Activated T-helper 9 cell treated with anti-CD3 and anti-CD28 coated beads, Interleukin-2, amount 50 U/mL, for 16 hours (primary cell): ENCODE results near the gene PRR3.

Experiments used
- DNase-seq: peaks from one replicate; pipeline ENCODE4 v3.0.0-alpha.2; 2020; ENCODE audit warnings: low read depth

Gene PRR3

DNA sequence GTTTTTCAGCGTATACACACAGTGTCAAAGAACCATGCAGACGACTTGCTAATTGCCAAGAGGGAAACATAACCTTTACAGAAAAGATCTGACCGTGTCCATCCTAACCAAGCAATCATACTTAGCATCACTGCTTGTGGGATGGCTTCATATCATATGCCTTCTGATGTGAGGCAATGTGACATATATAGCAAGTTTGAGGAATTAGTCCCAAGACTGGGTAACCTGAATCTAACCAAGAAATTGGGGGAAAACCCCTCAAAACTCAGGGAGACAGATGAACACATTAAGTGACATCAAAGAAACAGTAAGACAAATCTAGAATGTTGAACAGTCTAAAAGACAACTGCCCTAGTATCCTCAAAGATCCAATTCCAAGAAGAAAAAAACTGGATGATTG, 19.2 kb upstream of the PRR3 start:
- DNase-seq: no peak

DNA sequence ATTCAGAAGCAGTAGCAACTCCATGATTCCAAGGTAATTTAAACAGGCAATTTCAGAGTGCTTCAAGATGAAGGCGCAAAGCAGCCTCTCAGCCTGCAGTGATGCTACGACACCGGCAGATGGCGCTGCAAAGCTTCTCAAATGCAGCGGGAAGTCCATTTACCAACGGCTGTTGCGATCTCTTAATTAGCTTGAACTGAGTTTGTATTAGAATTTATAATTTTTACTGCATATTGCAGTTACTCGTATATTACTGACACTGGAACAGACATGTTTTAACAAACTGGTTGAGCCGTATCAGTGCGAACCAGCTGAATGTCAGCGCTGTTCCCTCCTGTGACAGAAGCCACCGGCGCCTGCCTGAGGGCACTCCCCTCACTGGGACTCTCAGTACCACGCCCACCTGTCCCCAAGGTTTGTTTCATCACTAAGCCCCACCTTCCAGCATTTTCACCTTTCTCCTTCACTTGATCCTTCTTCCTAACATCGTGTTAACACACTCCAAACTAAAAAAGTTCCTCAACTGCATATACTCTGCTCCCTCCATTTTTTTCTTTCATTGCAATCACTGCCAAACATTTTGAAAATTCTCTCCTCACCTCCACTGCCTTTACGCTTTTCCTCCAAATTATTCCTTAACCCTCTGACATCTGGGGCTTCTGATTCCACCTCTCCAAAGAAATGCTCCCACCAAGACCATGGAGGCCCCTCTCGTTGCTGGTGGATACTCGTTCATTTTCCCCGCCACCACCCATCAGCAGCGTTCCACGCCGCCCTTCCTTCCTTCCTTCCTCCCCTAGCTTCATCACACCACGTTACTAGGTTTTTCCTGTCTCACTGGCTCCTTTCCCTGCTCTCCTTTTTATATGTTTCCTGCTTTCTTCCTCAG, 15.3 kb upstream of the PRR3 start:
- DNase-seq: peak; percentile 67

DNA sequence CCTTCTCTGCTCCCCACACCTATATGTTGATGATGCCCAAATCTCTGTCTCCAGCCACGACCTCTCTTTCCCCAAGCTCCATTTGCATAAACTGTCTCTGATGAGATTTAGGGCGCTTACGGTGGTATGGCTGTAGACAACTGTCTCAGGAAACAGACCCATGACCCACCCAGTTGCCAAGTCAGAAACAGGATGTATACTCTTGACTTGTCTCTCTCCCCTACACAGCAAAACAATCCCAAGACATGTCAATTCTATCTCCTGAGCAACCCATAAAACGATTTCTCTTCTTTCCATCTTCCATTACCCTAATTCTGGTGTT, 14.7 kb upstream of the PRR3 start:
- DNase-seq: no peak

DNA sequence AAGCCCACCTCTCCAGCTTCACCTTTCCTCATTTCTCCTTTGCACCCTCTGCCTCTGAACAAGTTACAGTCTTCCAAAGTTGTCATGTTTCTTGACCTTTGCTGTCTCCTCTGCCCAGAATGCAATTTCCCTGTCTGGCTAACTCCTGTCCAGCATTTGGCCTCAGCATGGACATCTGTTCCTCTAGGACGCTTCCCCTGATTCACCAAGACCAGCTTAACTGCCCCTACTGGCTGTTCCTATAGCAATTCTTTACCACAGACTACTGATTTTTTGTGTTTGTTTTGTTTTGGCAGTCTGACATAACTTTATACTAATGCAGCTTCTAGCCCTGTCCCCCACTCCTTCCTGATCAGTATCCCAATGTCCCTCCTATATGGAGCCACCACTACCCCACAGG, 14.2 kb upstream of the PRR3 start:
- DNase-seq: no peak

DNA sequence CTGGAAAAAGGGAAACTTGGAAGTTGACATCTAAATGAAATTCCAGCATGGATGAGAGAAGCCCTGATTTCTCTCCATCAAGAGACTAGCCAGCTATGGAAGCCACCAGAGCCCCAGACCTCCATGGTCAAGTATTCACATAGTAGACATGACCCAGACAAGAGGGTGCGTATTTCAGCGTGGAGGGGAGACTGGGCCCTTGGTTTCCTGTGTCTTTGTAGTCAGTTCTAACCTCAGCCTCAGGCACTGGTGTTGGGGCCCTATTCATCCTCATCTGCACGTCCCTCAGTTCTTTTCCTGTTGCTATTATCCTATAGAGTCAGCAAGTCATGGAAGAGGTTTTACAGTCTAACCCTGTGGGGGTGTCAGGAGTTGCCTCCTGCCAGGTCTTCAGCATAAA, 13.3 kb upstream of the PRR3 start:
- no peak for DNase-seq

DNA sequence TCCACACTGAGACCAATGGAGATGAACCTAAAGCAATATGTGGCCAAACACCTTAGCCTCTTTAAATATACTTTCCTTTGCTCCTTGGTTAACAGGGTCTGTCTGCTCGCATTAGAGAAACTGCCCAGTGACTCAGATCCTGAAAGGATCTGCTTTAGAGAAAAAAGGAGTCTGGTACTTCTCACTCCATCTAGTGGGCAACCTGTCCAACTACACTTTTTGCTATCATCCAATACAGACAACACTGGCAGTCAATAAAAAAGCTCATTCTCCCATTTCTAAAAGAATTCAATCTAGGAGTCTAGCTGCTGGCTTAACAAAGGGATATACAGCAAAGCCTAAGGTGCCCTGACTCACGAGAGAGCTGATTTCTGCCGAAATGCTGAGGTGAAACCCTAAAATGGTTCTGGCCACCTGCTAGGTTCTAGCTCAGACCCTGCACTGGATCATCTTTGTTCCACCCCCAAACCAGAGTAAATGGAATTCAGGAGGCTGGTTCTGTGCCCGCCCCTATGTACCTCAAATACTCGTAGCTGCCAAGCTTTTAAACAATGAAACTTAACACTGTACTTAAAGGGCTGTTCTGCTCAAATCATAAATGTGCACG, 12.3 kb upstream of the PRR3 start:
- no peak for DNase-seq

DNA sequence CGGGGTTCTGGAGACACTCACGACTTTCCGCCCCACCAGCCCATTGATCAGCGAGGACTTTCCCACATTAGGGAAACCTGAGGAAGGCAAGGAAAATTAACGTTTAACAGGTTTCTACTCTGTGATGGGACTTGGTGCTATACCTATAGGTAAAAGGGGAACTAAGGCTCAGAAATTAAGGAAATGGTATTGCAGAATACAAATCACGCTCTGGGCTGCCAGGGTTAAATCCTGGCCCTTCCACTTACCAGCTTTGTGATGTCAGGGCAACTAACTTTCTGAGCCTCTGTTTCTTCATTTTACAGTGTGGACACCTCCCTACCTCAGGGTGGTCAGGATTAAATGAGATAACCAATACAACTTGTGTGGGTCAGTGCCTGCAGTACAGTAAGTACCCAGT, 9.6 kb upstream of the PRR3 start:
- no peak for DNase-seq

DNA sequence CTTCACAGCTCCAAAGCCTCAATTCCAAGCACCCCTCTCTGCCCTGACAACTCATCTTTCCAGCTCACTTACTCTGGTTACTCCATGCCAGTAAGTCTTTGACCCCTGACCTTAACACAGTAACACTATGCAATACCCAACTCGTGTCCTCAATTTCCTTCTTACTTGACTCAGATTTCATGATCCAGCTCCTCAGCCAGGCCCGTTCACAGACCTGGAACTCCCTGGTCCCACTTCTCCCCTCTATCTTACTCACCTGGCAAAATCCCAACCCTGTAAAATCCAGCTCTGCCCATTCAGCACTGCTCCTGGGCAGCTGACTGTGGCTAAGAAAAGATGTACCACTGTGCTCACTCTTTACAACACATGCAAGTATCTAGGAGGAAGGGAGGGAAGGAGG, 8.7 kb upstream of the PRR3 start:
- no peak for DNase-seq

DNA sequence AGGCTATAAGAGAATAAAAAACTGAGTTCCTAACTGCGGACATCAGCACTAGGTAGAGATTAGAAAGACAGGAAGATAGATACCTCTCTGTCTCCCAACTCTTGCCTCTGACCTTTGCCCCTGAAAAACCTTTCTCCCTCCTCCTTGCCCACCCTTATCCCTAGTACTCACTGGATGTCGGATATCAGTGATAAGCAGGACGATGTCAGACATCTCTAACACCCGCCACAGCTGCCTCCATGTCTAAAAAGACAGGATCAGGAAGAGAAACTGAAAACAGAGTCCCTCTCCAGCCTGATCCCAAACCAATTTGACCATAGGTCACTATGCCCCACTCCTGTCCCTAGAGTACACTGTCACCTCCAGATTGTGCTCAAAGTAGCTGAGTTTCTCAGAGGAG, 2.7 kb upstream of the PRR3 start:
- no peak for DNase-seq

DNA sequence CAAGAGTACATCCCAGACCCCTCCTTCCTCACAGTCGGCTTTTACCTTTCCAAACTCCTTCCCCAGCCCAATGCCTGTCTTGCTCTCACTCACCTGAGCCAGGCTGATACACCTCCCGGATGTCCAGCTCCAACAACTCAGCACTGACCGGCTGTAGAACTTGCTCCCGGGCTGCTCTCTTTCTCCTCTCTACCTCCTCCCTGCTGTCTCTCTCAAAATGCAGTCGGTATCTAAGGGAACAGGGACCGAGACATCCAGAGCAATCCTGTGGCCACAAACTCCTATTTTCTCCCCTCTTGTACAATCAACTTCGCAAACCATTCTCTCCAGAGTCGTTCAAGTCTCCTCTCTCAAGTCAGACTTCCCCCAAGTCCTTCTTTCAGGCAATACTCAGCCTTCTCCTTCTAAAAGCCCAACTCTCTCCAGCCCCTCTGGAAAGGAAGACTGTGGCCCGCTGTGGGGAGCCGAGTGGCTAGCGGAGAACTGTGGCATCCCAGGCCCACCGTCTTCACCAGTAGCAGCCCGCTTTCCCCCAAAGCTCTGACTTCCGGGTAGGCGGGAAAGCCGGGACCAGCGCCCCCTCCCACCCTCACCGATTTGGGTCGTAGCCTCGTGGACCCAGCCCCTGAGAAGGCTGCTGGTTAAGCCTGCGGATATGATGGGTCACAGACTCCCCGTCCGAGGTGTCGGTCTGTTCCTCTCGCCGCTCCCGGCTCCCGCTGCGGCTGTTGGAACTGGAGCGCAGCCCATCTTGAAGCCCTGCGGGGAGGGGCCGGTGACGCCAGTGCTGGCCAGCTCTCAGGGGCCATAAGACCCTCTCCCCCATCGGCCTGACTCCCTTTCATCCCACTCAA, 1.9 kb upstream of the PRR3 start:
- DNase-seq: no peak

DNA sequence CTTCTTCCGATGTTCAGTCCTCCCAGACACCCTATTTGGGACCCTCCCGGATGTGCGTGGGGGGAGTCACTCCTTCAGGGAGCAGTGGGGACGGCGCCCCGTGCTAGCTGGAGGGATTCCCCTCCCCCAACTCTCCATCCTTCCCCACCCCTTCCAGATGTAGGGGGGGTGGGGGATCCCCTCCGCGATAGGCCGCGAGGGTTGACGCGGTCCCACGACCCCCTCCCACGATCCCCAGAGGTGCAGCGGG, 1.4 kb upstream of the PRR3 start:
- no peak for DNase-seq

DNA sequence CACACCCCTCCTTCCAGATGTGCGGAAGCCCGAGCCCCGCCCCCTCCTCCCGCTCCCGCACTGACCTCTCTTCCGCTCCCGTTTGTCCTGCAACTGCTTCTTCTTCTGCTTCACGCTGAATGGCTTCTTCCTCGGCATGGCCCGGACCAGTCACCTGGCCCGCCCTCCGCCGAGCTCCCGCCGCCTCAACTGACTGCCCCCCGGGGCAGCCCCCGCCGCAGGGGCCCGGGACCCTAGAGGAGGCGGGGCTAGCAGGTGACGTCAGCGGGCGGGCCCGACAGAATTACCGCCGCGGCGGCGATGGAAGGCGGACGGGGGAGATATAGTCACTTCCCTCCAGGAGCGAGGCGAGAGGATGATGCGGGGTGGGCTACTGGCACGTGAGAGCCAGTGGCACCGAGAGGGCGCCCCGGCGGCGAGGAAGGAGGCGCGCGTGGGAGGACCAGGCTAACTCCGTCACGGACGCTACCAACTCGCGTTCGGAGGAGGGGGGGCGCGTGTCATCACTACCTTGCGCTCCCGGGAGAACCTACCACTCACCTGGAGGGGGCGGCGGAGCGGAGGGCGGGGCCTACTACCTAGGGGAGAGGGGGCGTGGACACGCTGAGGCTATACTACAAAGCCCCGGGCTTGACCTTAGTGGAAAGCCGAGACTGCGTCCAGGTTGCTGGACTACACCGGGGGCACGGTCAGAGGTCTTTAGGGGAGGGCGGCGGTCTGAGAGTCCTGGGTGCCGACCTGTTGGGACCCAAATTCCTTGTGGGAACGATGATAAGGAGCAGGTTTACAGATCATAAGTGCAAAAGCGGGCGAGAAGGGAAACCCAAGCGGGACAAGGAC, 809 bp upstream of the PRR3 start, which contains the start of gene GNL1:
Gene GNL1, minus strand, starts transcription at position 424 of the 840 bp plus-strand sequence. Its CDS starts 286 bp downstream, at position 138.
- DNase-seq: peak; percentile 99

DNA sequence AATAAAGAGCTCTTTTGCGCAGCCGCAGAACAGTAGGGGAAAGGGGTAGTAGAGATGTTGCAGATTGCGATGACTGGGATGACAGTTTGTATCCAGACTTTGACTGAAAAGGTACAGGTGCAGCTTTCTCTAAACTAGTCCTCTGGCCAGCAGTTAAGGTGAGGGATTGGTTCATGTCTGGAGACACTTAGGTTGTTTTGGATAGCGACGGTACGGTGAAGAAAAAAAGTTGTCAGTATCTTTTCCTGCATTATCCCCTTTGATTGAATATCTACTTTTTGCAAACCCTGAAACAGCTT, 537 bp downstream of the PRR3 start:
- no peak for DNase-seq

DNA sequence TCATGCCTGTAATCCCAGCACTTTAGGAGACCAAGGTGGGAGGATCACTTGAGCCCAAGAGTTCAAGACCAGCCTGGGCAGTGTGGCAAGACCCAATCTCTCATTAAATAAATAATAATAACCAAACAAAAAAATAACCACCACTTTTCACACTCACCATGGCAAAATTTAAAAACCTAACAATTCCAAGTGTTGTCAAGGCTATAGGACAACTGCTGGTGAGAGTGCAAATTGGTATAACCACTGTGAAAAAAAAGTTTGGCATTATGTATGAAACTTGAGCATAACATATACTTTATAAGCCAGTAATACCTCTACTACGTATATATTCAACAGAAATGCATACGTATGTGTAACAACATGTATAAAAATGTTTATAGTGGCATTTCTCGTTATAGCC, 3.8 kb downstream of the PRR3 start:
- DNase-seq: no peak

DNA sequence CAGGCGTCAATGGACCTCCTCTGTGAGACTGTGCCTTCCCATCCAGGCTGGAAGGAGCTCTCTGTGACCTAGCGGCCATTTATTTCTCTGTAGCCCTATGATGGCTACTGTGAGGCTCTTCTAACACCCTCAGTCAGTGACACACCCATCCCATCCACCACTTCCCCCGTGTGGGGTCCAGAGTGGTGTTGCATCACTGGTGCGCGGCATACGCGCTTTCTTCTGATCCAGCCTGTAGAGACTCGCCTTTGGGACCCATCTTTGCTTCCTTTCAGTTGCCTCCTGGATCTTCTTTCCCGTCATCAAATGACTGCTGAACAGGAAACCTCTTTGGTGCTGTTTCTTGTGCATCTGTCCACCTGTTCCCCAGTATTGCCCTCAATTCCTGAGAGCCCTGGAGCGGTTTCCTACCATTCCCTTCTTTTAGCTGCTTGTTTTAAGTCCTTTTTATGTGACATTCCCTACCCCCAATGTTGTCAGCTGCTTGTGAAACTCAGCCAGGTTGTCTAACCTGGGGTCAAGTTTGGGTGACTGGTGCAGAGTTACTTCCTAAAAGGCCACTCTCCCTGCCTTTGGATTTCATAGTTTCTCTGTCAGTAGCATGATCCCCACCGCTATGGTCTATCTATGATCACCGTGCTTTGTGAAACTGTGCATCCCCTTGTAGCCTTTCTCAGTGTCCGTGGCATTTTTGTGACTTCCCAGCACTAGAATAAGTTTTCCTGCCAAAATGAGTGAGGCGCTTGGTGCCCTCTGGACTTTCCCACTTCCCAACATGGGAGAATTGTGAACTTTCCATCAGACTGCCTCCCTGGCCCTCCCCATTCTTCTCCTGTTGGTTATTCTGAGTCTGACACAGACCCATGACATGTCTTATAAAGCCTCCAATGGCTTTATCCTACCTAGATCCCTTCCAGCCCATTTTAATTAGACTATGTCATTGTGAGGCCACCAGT, 5.7 kb downstream of the PRR3 start:
- DNase-seq: no peak

DNA sequence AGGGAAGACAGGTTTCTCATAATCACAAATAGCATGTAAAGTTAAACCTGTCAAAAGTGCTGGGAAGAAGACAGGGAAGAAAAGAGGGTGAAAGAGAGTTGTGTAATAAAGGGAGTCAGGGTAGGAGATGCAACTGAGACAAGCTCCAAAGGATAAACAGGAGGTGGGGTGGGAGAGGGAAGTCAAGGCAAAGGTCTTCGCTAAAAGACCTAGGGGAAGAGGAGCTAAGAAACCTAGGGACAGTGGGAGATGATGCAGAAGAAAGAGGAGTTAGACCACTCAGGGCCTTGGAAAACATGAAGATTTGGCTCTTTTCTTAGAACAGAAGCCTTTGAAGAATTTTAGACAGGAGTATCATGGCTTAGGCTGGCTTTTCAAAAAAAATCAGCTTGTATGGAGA, 7.0 kb downstream of the PRR3 start:
- no peak for DNase-seq

DNA sequence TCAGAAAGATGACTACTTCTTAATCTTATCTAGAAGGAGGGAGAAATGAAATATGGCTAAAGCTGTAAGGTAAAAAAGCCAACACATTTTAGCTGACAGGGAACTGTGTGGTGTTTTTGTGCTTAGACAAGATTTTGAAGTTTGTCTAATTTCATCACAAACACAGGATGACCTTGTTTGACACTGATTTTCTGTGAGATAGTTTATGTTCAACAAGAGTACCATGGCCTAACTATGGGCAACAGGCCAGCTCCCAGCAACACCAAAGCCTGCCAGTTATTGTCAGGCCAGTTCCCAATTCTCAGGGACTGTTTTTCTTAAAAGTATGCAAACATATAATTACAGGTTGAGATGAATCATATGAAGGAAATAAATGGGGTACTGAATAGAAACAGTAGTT, 8.7 kb downstream of the PRR3 start:
- DNase-seq: no peak

DNA sequence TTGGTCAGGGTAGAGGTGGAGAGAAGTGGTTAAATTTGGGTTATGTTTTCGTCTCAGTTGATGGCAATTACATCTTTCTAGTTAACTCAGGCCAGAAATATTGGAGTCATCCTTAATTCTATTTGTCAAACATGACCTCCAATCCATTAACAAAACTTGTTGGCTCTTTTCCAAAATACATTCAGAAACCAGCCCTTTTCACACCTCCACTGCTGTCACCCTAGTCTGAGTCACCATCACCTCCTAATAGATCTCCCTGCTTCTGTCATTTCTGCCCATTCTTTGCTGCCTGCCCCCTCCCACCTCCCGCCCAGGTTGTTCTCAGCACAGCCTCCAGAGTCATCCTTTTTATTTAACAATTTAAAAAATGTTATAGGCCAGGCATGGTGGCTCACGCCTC, 11.2 kb downstream of the PRR3 start:
- peak; percentile 31 for DNase-seq

DNA sequence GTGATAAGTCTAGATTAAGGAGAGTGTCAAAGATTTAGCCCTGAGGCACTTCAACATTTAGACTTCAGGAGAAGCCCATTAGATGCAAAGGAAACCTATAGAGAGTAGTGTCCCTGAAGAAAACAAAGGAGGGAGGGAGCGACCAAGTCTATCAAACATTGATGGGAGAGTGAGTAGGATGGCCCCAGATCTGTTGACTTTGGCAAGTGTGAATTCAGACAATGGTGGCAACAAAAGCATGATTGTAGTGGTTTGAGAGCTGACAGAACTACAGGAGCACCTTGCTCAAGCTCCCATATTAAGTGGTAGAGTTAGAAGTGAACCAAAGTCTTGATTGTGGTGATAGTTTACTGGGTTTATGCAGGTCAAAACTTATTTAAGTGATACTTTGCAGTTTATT, 13.2 kb downstream of the PRR3 start:
- no peak for DNase-seq

DNA sequence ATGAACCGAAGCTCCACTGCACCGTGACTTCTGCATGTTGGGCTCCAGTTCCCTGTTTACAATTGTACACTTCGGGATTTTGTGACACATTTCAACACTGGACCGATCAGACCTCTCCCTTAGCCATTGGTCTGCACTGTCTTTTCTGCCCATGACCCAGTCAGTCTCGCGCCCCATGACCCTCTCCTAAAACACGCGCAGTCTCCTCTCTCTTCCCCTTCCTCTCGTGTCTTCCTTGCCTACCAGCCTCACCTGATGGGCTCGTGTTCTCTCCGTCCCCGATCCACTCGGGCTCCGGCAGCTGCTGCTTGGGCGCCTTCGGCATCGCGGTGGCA, 13.6 kb downstream of the PRR3 start:
- DNase-seq: no peak

DNA sequence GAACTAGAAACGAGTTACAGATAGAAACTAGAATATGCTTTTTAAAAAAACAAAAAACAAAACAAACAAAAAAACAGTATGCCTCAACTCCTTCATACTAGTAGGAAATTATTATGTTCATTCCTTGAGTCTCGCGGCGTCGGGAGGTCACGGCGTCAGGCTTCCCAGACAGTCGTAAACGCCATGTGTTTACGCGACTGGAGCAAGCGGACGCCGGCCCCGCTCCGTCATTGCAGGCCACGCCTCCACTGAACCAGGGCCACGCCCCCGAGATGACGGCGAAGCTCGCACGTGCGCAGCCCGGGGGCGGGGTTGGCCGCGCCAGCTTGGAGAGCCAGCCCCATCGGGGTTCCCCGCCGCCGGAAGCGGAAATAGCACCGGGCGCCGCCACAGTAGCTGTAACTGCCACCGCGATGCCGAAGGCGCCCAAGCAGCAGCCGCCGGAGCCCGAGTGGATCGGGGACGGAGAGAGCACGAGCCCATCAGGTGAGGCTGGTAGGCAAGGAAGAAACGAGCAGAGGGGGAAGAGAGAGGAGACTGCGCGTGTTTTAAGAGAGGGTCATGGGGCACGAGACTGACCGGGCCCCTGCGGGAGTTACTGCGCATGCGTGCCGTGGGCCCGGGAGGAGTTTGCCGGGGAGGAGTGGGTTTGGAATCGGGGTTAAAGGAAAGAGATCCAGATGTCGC, 14.1 kb downstream of the PRR3 start, which contains the start of gene ABCF1:
Gene ABCF1, plus strand, starts transcription at position 368 of the 687 bp plus-strand sequence. Its CDS starts 46 bp downstream, at position 414.
- DNase-seq: peak; percentile 99
